ENCODE results near the gene TMPO. TPM values are rescaled to one million over a fixed set of nuclear protein-coding genes. Genes with fewer than 3 reads are reported as not detected.

Gene TMPO
- polyA plus RNA-seq, 1 donor from 2014 or later, result 143 TPM

- no peak overlapping the region for H2AFZ ChIP-seq (ENCODE audit: low read depth, low read length)
- H3K27me3 ChIP-seq (ENCODE audit: insufficient read depth, low read depth, low read length), result no peaks in the 10 kb centered on the region
- TF ChIP-seq RAD21 (conservative IDR thresholded peaks at IDR 0.05) (no peak), TAF1 (IDR thresholded peaks at IDR 0.05; ENCODE audit: low read depth) (no peak), EP300 (conservative IDR thresholded peaks at IDR 0.05; ENCODE audit: poor library complexity, severe bottlenecking) (no peak), EZH2 (IDR thresholded peaks at IDR 0.05; ENCODE audit: borderline replicate concordance, insufficient read depth, low read length, poor library complexity, severe bottlenecking) (no peak), SMC3 (conservative IDR thresholded peaks at IDR 0.05; ENCODE audit: poor library complexity) (no peak), MXI1 (conservative IDR thresholded peaks at IDR 0.05; ENCODE audit: poor library complexity, severe bottlenecking) (no peak), POLR2AphosphoS5 (IDR thresholded peaks at IDR 0.05) (no peak)
- TF ChIP-seq, protein P1, sequence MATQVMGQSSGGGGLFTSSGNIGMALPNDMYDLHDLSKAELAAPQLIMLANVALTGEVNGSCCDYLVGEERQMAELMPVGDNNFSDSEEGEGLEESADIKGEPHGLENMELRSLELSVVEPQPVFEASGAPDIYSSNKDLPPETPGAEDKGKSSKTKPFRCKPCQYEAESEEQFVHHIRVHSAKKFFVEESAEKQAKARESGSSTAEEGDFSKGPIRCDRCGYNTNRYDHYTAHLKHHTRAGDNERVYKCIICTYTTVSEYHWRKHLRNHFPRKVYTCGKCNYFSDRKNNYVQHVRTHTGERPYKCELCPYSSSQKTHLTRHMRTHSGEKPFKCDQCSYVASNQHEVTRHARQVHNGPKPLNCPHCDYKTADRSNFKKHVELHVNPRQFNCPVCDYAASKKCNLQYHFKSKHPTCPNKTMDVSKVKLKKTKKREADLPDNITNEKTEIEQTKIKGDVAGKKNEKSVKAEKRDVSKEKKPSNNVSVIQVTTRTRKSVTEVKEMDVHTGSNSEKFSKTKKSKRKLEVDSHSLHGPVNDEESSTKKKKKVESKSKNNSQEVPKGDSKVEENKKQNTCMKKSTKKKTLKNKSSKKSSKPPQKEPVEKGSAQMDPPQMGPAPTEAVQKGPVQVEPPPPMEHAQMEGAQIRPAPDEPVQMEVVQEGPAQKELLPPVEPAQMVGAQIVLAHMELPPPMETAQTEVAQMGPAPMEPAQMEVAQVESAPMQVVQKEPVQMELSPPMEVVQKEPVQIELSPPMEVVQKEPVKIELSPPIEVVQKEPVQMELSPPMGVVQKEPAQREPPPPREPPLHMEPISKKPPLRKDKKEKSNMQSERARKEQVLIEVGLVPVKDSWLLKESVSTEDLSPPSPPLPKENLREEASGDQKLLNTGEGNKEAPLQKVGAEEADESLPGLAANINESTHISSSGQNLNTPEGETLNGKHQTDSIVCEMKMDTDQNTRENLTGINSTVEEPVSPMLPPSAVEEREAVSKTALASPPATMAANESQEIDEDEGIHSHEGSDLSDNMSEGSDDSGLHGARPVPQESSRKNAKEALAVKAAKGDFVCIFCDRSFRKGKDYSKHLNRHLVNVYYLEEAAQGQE (IDR thresholded peaks at IDR 0.05; ENCODE audit: borderline replicate concordance), result no peak
- TF ChIP-seq, protein P2, sequence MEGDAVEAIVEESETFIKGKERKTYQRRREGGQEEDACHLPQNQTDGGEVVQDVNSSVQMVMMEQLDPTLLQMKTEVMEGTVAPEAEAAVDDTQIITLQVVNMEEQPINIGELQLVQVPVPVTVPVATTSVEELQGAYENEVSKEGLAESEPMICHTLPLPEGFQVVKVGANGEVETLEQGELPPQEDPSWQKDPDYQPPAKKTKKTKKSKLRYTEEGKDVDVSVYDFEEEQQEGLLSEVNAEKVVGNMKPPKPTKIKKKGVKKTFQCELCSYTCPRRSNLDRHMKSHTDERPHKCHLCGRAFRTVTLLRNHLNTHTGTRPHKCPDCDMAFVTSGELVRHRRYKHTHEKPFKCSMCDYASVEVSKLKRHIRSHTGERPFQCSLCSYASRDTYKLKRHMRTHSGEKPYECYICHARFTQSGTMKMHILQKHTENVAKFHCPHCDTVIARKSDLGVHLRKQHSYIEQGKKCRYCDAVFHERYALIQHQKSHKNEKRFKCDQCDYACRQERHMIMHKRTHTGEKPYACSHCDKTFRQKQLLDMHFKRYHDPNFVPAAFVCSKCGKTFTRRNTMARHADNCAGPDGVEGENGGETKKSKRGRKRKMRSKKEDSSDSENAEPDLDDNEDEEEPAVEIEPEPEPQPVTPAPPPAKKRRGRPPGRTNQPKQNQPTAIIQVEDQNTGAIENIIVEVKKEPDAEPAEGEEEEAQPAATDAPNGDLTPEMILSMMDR (IDR thresholded peaks at IDR 0.05; ENCODE audit: poor library complexity, severe bottlenecking), result no peak
- H3F3A ChIP-seq (ENCODE audit: insufficient read depth, low read length, poor library complexity, severe bottlenecking), result no peaks in the 10 kb centered on the region
- no peak overlapping the region for H3K9ac ChIP-seq (ENCODE audit: low read length)
- no peak overlapping the region for H3K4me2 ChIP-seq (ENCODE audit: low read length)
- no peaks in the 10 kb centered on the region for H3K9me3 ChIP-seq (ENCODE audit: low read length)
- no peaks in the 10 kb centered on the region for H3K9me2 ChIP-seq (ENCODE audit: insufficient read depth, low read length)
- no peak overlapping the region for H3K4me3 ChIP-seq (ENCODE audit: low read length)
- no peak overlapping the region for H3K27ac ChIP-seq (ENCODE audit: low read length)
- peaks cover 10% of the 10 kb centered on the region for H3K79me2 ChIP-seq (replicated peaks; ENCODE audit: insufficient read depth, low read length)
- H3K36me3 ChIP-seq (ENCODE audit: insufficient read depth, low read length), result peaks cover 6% of the 10 kb centered on the region
- H4K20me1 ChIP-seq (ENCODE audit: insufficient read depth), result no peaks in the 10 kb centered on the region
These were observed 28.3 kb downstream of the TMPO start for GRCh38 chr12:98543701-98544100.

GRCh38 chr12:98544751-98545150 lies 29.4 kb downstream of the TMPO start:
- TF ChIP-seq, protein P1 (IDR thresholded peaks at IDR 0.05; ENCODE audit: borderline replicate concordance), result no peak
- TF ChIP-seq, protein P2 (IDR thresholded peaks at IDR 0.05; ENCODE audit: poor library complexity, severe bottlenecking), result no peak
- TF ChIP-seq SMC3 (conservative IDR thresholded peaks at IDR 0.05; ENCODE audit: poor library complexity) (no peak), EZH2 (IDR thresholded peaks at IDR 0.05; ENCODE audit: borderline replicate concordance, insufficient read depth, low read length, poor library complexity, severe bottlenecking) (no peak)
- no peak overlapping the region for H3K4me2 ChIP-seq (ENCODE audit: low read length)
- no peaks in the 10 kb centered on the region for H3K9me2 ChIP-seq (ENCODE audit: insufficient read depth, low read length)
- no peaks in the 10 kb centered on the region for H3K9me3 ChIP-seq (ENCODE audit: low read length)
- H3K27ac ChIP-seq (ENCODE audit: low read length), result no peak overlapping the region
- H3K27me3 ChIP-seq (ENCODE audit: insufficient read depth, low read depth, low read length), result no peaks in the 10 kb centered on the region
- H3K4me3 ChIP-seq (ENCODE audit: low read length), result no peak overlapping the region
- no peaks in the 10 kb centered on the region for H3F3A ChIP-seq (ENCODE audit: insufficient read depth, low read length, poor library complexity, severe bottlenecking)
- H3K79me2 ChIP-seq (replicated peaks; ENCODE audit: insufficient read depth, low read length), result peaks cover 10% of the 10 kb centered on the region
- H3K9ac ChIP-seq (ENCODE audit: low read length), result no peak overlapping the region
- H2AFZ ChIP-seq (ENCODE audit: low read depth, low read length), result no peak overlapping the region
- H4K20me1 ChIP-seq (ENCODE audit: insufficient read depth), result no peaks in the 10 kb centered on the region
- peaks cover 6% of the 10 kb centered on the region for H3K36me3 ChIP-seq (ENCODE audit: insufficient read depth, low read length)

Data from neural cell (in vitro differentiated cells).